ENCODE measurements around the gene SDK1.
"Not testable (repeated sequence)": the region's sequence is repeated elsewhere in the genome, so short reads cannot be mapped to it uniquely, and the experiment has no call there.

The SDK1 gene

DNA sequence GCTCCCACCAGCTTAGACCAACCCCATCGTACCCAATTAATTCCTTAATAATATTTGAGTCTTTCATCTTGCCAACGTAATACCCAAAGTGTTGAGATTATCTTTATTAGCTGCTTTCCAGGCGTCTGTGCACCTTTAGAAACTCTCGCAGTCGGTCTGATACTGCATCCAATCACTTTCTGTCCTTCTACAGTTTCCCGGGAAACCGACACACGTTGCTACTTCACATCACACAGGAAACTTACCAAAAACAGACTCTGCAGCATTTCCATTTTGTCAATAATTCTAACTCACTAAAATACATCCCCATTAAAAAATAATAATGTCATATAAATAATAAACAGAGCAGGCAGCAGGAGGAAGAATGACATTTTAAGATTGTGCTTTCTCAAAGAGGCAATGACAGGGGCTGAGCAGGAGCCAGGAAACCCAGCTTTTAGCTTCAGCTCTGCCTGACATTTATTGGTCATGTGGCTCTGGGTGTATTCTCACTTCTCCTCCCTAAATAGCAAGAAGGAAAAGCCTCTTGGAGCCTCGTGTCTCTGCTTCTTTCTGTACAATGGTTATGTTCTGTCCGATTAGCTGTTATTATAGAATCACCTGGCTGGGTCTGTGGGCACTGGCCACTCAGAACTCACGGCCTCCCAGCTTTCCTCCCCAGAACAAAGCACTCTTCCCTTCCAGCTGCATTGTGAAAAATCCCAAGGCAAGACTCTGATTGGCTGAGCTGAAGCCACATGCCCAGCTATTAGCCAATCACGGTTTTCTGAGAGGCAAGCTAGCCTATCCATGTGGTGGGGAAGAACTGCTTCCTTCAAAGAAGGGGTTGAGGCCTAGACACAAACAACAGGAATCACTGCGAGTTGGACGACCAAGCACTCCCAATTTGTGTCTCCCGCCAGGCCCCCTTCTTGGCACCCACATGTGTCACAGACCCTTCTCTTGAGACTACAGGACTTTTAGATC is 956.4 kb downstream of the SDK1 start:
- H3K27ac ChIP-seq (ENCODE audit: low read length) = peak overlapping the region; percentile 67
- no peaks in the 10 kb centered on the region for H3K9me3 ChIP-seq (ENCODE audit: control insufficient read depth in 2 of 2, low read length in 2 of 2)
- no peaks in the 10 kb centered on the region for H3K27me3 ChIP-seq (ENCODE audit: control insufficient read depth in 1 of 2, insufficient read depth in 2 of 2, low read length in 2 of 2)
- peak overlapping the region in 1 of 2 donors; percentile 44 for H3K4me3 ChIP-seq (ENCODE audit: low read length in 2 of 2)
- H3K36me3 ChIP-seq (ENCODE audit: control insufficient read depth in 2 of 2, insufficient read depth in 2 of 2, low read length in 2 of 2) = no peaks in the 10 kb centered on the region
- no peak overlapping the region for H3K9ac ChIP-seq (ENCODE audit: low read length in 2 of 2)
- H3K4me1 ChIP-seq (ENCODE audit: control insufficient read depth, insufficient read depth, low read length) = peaks cover 28% of the 10 kb centered on the region

DNA sequence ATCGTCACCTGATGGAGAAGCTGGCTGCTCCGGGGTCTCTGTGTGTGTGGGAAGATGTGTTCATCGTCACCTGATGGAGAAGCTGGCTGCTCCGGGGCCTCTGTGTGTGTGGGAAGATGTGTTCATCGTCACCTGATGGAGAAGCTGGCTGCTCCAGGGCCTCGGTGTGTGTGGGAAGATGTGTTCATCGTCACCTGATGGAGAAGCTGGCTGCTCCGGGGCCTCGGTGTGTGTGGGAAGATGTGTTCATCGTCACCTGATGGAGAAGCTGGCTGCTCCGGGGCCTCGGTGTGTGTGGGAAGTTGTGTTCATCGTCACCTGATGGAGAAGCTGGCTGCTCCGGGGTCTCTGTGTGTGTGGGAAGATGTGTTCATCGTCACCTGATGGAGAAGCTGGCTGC is 959.1 kb downstream of the SDK1 start:
- not testable (repeated sequence) for H3K36me3 ChIP-seq (ENCODE audit: control insufficient read depth in 2 of 2, insufficient read depth in 2 of 2, low read length in 2 of 2); H3K9ac ChIP-seq (ENCODE audit: low read length in 2 of 2); H3K9me3 ChIP-seq (ENCODE audit: control insufficient read depth in 2 of 2, low read length in 2 of 2); H3K4me3 ChIP-seq (ENCODE audit: low read length in 2 of 2); H3K27me3 ChIP-seq (ENCODE audit: control insufficient read depth in 1 of 2, insufficient read depth in 2 of 2, low read length in 2 of 2); H3K27ac ChIP-seq (ENCODE audit: low read length)
- peaks cover 28% of the 10 kb centered on the region for H3K4me1 ChIP-seq (ENCODE audit: control insufficient read depth, insufficient read depth, low read length)

DNA sequence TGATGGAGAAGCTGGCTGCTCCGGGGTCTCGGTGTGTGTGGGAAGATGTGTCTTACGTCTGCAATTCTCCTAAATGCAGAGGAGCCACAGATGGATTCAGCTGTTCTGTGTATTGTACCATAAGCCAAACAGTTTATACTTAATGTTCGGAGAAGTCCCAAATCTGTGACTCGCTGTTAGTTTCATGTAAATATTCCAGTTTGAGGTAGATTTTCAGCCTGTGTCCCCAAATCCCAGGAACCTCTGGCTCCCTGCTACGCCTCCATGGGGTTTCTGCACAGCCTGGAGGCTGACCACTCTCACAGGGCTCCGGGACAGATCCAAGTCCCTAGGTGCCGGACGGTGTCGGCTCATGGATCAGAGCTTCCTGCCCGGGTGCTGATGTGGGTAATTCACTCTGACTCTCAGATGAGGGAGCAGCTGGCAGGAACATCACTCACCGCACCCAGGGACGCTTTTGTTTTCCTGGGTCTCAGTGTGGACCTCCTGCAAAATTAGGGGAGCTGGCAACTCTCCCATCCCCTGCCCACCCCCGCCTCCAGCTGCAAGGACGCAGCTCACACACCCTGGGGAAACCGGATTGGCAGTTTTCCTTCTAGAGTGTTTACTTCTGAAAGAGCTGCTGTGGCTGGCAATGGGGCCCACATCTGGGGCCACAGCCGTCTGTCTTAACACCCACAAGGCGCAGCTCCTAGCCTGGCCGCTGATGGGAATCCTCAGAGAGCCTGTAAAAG is 960.0 kb downstream of the SDK1 start:
- Histone ChIP-seq H3K27me3 (ENCODE audit: control insufficient read depth in 1 of 2, insufficient read depth in 2 of 2, low read length in 2 of 2) (no peaks in the 10 kb centered on the region), H3K4me1 (ENCODE audit: control insufficient read depth, insufficient read depth, low read length) (peaks cover 27% of the 10 kb centered on the region), H3K36me3 (ENCODE audit: control insufficient read depth in 2 of 2, insufficient read depth in 2 of 2, low read length in 2 of 2) (no peaks in the 10 kb centered on the region), H3K9ac (ENCODE audit: low read length in 2 of 2) (peak overlapping the region; percentile 7 to 47), H3K27ac (ENCODE audit: low read length) (no peak overlapping the region), H3K4me3 (ENCODE audit: low read length in 2 of 2) (peak overlapping the region in 1 of 2 donors; percentile 54), H3K9me3 (ENCODE audit: control insufficient read depth in 2 of 2, low read length in 2 of 2) (no peaks in the 10 kb centered on the region)

DNA sequence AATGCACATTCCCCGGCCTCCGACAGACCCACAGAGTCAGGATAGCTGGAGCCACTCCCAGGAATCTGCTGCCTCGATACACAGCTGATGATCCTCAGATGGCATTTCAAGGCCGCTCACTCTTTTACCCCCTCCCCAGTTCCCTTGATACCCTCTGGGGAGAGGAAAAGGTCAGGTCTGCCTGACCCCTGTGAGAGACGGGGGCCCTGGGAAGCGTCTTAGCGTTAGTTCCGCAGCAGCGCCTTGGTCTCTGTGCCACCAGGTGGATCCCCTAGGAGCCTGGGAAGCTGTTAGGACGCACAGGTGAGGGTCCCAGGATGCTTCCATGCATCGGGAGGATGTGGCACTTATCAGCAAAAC is 960.5 kb downstream of the SDK1 start:
- no peak overlapping the region for H3K9ac ChIP-seq (ENCODE audit: low read length in 2 of 2)
- no peak overlapping the region for H3K27ac ChIP-seq (ENCODE audit: low read length)
- no peaks in the 10 kb centered on the region for H3K9me3 ChIP-seq (ENCODE audit: control insufficient read depth in 2 of 2, low read length in 2 of 2)

DNA sequence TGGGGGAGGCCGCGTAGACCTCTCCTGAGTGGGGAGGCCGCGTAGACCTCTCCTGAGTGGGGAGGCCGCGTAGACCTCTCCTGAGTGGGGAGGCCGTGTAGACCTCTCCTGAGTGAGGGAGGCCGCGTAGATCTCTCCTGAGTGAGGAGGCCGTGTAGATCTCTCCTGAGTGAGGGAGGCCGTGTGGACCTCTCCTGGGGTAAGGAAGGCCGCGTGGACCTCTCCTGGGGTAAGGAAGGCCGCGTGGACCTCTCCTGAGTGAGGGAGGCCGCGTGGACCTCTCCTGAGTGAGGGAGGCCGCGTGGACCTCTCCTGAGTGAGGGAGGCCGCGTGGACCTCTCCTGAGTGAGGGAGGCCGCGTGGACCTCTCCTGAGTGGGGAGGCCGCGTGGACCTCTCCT is 963.2 kb downstream of the SDK1 start:
- not testable (repeated sequence) for H3K4me3 ChIP-seq (ENCODE audit: low read length in 2 of 2); H3K27me3 ChIP-seq (ENCODE audit: control insufficient read depth in 1 of 2, insufficient read depth in 2 of 2, low read length in 2 of 2); H3K9me3 ChIP-seq (ENCODE audit: control insufficient read depth in 2 of 2, low read length in 2 of 2); H3K27ac ChIP-seq (ENCODE audit: low read length); H3K36me3 ChIP-seq (ENCODE audit: control insufficient read depth in 2 of 2, insufficient read depth in 2 of 2, low read length in 2 of 2); H3K9ac ChIP-seq (ENCODE audit: low read length in 2 of 2)
- H3K4me1 ChIP-seq (ENCODE audit: control insufficient read depth, insufficient read depth, low read length) = peaks cover 19% of the 10 kb centered on the region

More for the DNA sequence above, 960.5 kb downstream of the SDK1 start:
- Histone ChIP-seq H3K4me3 (ENCODE audit: low read length in 2 of 2) (peak overlapping the region in 1 of 2 donors; percentile 54), H3K27me3 (ENCODE audit: control insufficient read depth in 1 of 2, insufficient read depth in 2 of 2, low read length in 2 of 2) (no peaks in the 10 kb centered on the region), H3K36me3 (ENCODE audit: control insufficient read depth in 2 of 2, insufficient read depth in 2 of 2, low read length in 2 of 2) (no peaks in the 10 kb centered on the region), H3K4me1 (ENCODE audit: control insufficient read depth, insufficient read depth, low read length) (peaks cover 22% of the 10 kb centered on the region)

DNA sequence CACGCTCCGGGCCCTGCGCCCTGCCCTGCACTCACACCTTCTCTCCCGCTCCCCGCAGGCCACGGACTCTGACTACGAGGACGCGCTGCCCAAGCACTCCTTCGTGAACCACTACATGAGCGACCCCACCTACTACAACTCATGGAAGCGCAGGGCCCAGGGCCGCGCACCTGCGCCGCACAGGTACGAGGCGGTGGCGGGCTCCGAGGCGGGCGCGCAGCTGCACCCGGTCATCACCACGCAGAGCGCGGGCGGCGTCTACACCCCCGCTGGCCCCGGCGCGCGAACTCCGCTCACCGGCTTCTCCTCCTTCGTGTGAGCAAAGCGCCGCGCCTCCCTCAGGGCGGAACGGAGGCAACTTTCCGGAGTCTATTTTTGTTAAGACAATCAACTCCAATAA is 964.0 kb downstream of the SDK1 start:
- Histone ChIP-seq H3K9me3 (ENCODE audit: control insufficient read depth in 2 of 2, low read length in 2 of 2) (no peaks in the 10 kb centered on the region), H3K27me3 (ENCODE audit: control insufficient read depth in 1 of 2, insufficient read depth in 2 of 2, low read length in 2 of 2) (peaks cover 0 to 2% of the 10 kb centered on the region in 2 donors), H3K36me3 (ENCODE audit: control insufficient read depth in 2 of 2, insufficient read depth in 2 of 2, low read length in 2 of 2) (no peaks in the 10 kb centered on the region), H3K27ac (ENCODE audit: low read length) (no peak overlapping the region), H3K9ac (ENCODE audit: low read length in 2 of 2) (no peak overlapping the region), H3K4me1 (ENCODE audit: control insufficient read depth, insufficient read depth, low read length) (peaks cover 19% of the 10 kb centered on the region), H3K4me3 (ENCODE audit: low read length in 2 of 2) (no peak overlapping the region)

DNA sequence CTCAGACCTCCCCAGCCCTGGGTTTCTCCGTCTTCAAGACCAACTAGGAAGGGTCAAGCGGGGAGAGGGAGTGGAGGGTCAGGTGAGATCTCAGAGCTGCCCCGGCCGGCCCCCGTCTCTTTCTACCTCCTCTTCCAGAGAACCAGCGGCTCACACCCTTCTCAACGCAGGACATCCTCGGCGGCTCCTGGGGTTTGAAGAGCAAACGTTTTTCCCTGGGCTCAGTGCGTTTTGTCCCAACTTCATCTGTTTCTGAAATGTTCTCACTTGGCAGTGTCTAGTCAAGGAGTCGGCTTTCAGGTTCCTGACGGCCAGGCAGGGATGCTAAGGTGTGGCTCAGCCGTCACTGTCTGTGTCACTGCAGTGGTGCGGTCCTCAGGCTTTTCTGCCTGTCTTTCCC is 964.6 kb downstream of the SDK1 start:
- no peaks in the 10 kb centered on the region for H3K9me3 ChIP-seq (ENCODE audit: control insufficient read depth in 2 of 2, low read length in 2 of 2)
- H3K27ac ChIP-seq (ENCODE audit: low read length) = no peak overlapping the region
- H3K27me3 ChIP-seq (ENCODE audit: control insufficient read depth in 1 of 2, insufficient read depth in 2 of 2, low read length in 2 of 2) = peaks cover 0 to 2% of the 10 kb centered on the region in 2 donors
- no peak overlapping the region for H3K9ac ChIP-seq (ENCODE audit: low read length in 2 of 2)
- no peaks in the 10 kb centered on the region for H3K36me3 ChIP-seq (ENCODE audit: control insufficient read depth in 2 of 2, insufficient read depth in 2 of 2, low read length in 2 of 2)
- H3K4me3 ChIP-seq (ENCODE audit: low read length in 2 of 2) = no peak overlapping the region
- peaks cover 17% of the 10 kb centered on the region for H3K4me1 ChIP-seq (ENCODE audit: control insufficient read depth, insufficient read depth, low read length)

DNA sequence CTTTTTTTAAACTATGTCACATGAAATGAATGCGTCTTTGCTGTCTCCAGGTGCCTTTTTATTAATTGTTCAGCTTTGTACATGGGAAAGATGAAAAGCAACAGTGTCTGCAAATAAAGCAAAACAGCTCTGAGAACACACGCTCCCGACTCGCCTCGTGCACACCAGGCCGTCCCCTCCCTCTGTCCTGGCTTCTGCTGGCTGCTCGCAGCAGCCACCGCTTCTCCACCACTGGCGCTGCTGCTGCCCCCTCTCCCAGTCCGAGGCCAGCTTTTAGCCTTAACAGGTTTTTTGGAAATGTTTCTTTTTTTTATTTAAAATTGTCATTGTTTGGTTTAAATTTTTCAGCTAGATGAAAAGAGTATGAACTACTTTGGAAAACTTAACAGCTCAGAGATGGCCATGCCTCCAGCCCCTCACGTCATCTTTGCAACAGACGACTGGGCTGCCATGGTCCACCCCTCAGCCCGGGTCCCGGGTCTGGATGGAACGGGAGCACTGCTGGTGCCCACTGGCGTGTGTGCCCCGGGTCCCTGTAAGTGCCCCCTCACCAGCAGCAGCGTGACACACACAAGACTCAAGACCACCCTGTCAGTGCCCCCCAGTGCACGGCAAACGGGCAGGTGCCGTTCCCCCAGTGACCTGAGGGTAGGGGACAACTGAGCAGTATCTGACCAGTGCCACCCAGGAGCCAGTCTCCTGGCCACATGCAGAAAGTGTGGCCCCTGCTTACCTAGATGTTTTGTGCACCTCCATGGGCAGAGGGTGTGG is 965.4 kb downstream of the SDK1 start:
- H3K9me3 ChIP-seq (ENCODE audit: control insufficient read depth in 2 of 2, low read length in 2 of 2) = no peaks in the 10 kb centered on the region
- peaks cover 9% of the 10 kb centered on the region for H3K4me1 ChIP-seq (ENCODE audit: control insufficient read depth, insufficient read depth, low read length)
- no peak overlapping the region for H3K27ac ChIP-seq (ENCODE audit: low read length)
- H3K36me3 ChIP-seq (ENCODE audit: control insufficient read depth in 2 of 2, insufficient read depth in 2 of 2, low read length in 2 of 2) = no peaks in the 10 kb centered on the region
- no peak overlapping the region for H3K9ac ChIP-seq (ENCODE audit: low read length in 2 of 2)
- H3K27me3 ChIP-seq (ENCODE audit: control insufficient read depth in 1 of 2, insufficient read depth in 2 of 2, low read length in 2 of 2) = peaks cover 0 to 2% of the 10 kb centered on the region in 2 donors
- H3K4me3 ChIP-seq (ENCODE audit: low read length in 2 of 2) = no peak overlapping the region

DNA sequence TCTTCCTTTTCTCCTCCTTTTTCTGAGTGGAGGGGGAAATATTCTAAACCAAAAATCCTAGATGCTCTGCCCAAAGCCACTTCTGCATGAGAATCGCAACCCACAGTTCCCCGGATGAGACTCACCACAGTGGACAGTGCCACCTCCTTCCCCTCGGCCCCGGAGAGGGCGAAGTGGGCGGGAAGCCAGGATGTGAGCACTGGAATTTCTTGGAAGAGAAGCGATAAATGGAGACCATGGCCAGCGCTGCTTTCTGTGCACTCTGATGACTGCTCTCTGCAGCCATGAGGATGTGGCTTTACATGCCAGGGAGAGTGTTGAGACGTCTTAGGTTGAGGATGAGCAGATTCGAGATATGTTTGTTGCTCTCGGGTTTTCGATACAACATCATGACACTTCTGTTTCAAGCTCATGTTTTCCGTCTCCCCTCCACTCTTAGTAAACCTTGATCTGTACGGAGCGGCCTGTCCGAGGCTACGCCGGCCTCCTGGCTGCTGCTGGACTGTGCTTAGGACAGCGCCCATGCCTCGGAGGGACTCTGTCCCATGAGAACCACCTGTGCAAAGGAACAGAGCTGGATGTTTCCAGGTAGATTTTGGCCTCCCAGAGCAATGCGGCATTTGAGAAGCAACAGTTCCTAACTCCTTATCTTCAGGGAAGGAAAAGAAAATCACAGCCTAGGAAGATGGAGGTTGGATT is 966.4 kb downstream of the SDK1 start:
- peaks cover 0 to 2% of the 10 kb centered on the region in 2 donors for H3K27me3 ChIP-seq (ENCODE audit: control insufficient read depth in 1 of 2, insufficient read depth in 2 of 2, low read length in 2 of 2)
- no peaks in the 10 kb centered on the region for H3K9me3 ChIP-seq (ENCODE audit: control insufficient read depth in 2 of 2, low read length in 2 of 2)
- H3K4me3 ChIP-seq (ENCODE audit: low read length in 2 of 2) = peak overlapping the region in 1 of 2 donors; percentile 44
- no peak overlapping the region for H3K9ac ChIP-seq (ENCODE audit: low read length in 2 of 2)
- H3K27ac ChIP-seq (ENCODE audit: low read length) = no peak overlapping the region
- peaks cover 6% of the 10 kb centered on the region for H3K4me1 ChIP-seq (ENCODE audit: control insufficient read depth, insufficient read depth, low read length)
- no peaks in the 10 kb centered on the region for H3K36me3 ChIP-seq (ENCODE audit: control insufficient read depth in 2 of 2, insufficient read depth in 2 of 2, low read length in 2 of 2)

Data from stomach smooth muscle (tissue), 2 donors.